Kidney epithelial cell (primary cell): ENCODE results near the gene CNNM1. TPM values are rescaled to one million over a fixed set of nuclear protein-coding genes. Genes with fewer than 3 reads are reported as not detected.

Experiments
- DNase-seq: peaks from one replicate; pipeline ENCODE4 v3.0.0-alpha.2; 2010; ENCODE audit warnings: low read depth
- H3K27me3 ChIP-seq: 2 replicates; pipeline ENCODE4 v1.6.0; 2011; ENCODE audit warnings: low read length; ENCODE audit not compliant: control insufficient read depth, insufficient read depth
- H3K36me3 ChIP-seq: 2 replicates; pipeline ENCODE4 v1.5.1; 2011; ENCODE audit warnings: low read length; ENCODE audit not compliant: control insufficient read depth, insufficient read depth
- H3K4me3 ChIP-seq: 2 replicates; pipeline ENCODE4 v1.5.1; 2011; ENCODE audit warnings: low read depth, mild to moderate bottlenecking, control low read depth, low read length
- CTCF ChIP-seq: IDR thresholded peaks from 2 replicates; pipeline ENCODE4 v1.5.1; 2011; ENCODE audit warnings: mild to moderate bottlenecking, moderate library complexity, low read length, control low read depth, inconsistent platforms; ENCODE audit not compliant: insufficient read depth, poor library complexity, severe bottlenecking
- total RNA-seq: library from RNA; depleted of rRNA; stranded (reverse); fragments of >200 nt; gene quantifications from 2 replicates; pipeline ENCODE4 v1.2.3, GENCODE V29; 2015

Gene CNNM1
- total RNA-seq, 1 donor from 2014 or later = 0.92 TPM

- no peak for DNase-seq
- H3K4me3 ChIP-seq = no peak overlapping the region
Measured at GRCh38 chr10:99394761-99395386, 65.7 kb downstream of the CNNM1 start.

GRCh38 chr10:99395750-99396445, 66.7 kb downstream of the CNNM1 start:
- DNase-seq = peak; percentile 79
- TF ChIP-seq CTCF = no peak

More at GRCh38 chr10:99394761-99395386, 65.7 kb downstream of the CNNM1 start:
- Histone ChIP-seq H3K27me3 (no peaks in the 10 kb centered on the region), H3K36me3 (no peaks in the 10 kb centered on the region)
- no peak for TF ChIP-seq CTCF

GRCh38 chr10:99396471-99396870, 67.3 kb downstream of the CNNM1 start:
- no peak for TF ChIP-seq CTCF
- no peak overlapping the region for H3K4me3 ChIP-seq
- H3K36me3 ChIP-seq = no peaks in the 10 kb centered on the region
- DNase-seq = peak; percentile 23
- no peaks in the 10 kb centered on the region for H3K27me3 ChIP-seq

More at GRCh38 chr10:99395750-99396445, 66.7 kb downstream of the CNNM1 start:
- H3K4me3 ChIP-seq = no peak overlapping the region
- no peaks in the 10 kb centered on the region for H3K27me3 ChIP-seq
- H3K36me3 ChIP-seq = no peaks in the 10 kb centered on the region

- no peaks in the 10 kb centered on the region for H3K36me3 ChIP-seq
Measured at GRCh38 chr10:99399664-99400063, 70.5 kb downstream of the CNNM1 start.

GRCh38 chr10:99403674-99404073, 74.5 kb downstream of the CNNM1 start:
- Histone ChIP-seq H3K36me3 (peaks cover 2% of the 10 kb centered on the region), H3K27me3 (no peaks in the 10 kb centered on the region), H3K4me3 (no peak overlapping the region)
- no peak for DNase-seq
- no peak for TF ChIP-seq CTCF

More at GRCh38 chr10:99399664-99400063, 70.5 kb downstream of the CNNM1 start:
- TF ChIP-seq CTCF = no peak
- Histone ChIP-seq H3K27me3 (no peaks in the 10 kb centered on the region), H3K4me3 (no peak overlapping the region)
- DNase-seq = no peak
